Aorta (tissue), 5 donors: ENCODE results near the gene SGCG. TPM values are rescaled to one million over a fixed set of nuclear protein-coding genes. Genes with fewer than 3 reads are reported as not detected.
"Not testable (repeated sequence)": the region's sequence is repeated elsewhere in the genome, so short reads cannot be mapped to it uniquely, and the experiment has no call there.

Experiments
- ATAC-seq: fragments of 200-7000 bp; cut with Tn5 transposase; one replicate; pipeline ENCODE4 v1.9.1; 2022; ENCODE audit warnings: moderate library complexity; ENCODE audit not compliant: low FRiP score
- DNase-seq, 2 donors: peaks; one replicate each; pipeline ENCODE4 v3.0.0-alpha.2; 2020
- H3K27ac ChIP-seq, 2 donors: one replicate each; pipeline ENCODE4 v1.5.1; 2013; ENCODE audit warnings: low read length in 2 of 2, mild to moderate bottlenecking in 2 of 2, moderate library complexity in 2 of 2, control low read depth in 1 of 2, inconsistent platforms in 1 of 2, low read depth in 1 of 2
- H3K27me3 ChIP-seq, 2 donors: one replicate each; pipeline ENCODE4 v1.6.1; 2013; ENCODE audit warnings: control low read depth in 1 of 2, low read length in 1 of 2, mild to moderate bottlenecking in 1 of 2, moderate library complexity in 1 of 2; ENCODE audit not compliant: insufficient read depth in 2 of 2, control insufficient read depth in 1 of 2
- H3K36me3 ChIP-seq, 2 donors: one replicate each; pipeline ENCODE4 v1.6.1; 2013; ENCODE audit warnings: control low read depth in 1 of 2, low read length in 1 of 2, mild to moderate bottlenecking in 1 of 2; ENCODE audit not compliant: insufficient read depth in 2 of 2, control insufficient read depth in 1 of 2
- H3K4me1 ChIP-seq, 2 donors: one replicate each; pipeline ENCODE4 v1.6.1; 2013; ENCODE audit warnings: low read length in 2 of 2, control low read depth in 1 of 2, mild to moderate bottlenecking in 1 of 2, moderate library complexity in 1 of 2; ENCODE audit not compliant: insufficient read depth in 2 of 2, control insufficient read depth in 1 of 2
- H3K4me3 ChIP-seq, 2 donors: one replicate each; pipeline ENCODE4 v1.5.1; 2013; ENCODE audit warnings: low read length in 2 of 2, control low read depth in 1 of 2, mild to moderate bottlenecking in 1 of 2
- H3K9me3 ChIP-seq: one replicate; pipeline ENCODE4 v1.6.1; 2013; ENCODE audit warnings: mild to moderate bottlenecking, low read length; ENCODE audit not compliant: control insufficient read depth
- WGBS, 2 donors: extraction: QIAGEN DNeasy Blood & Tissue Kit; methylation state at CpG; one replicate each; pipeline ENCODE4 v1.1.7; 2013; 5-methylcytosine and 5-hydroxymethylcytosine counted together
- intact Hi-C, 2 donors: fragments of 100-400 bp; cut with DNase I; formaldehyde crosslinking; loops; one replicate each; pipeline versions ENCODE4 v1.14.2 to v1.15.0; 2022
- long read RNA-seq, 2 donors: library from polyadenylated mRNA; unstranded; transcript quantifications; one replicate each; pipeline ENCODE4 v2.0.0, GENCODE V29; 2020 to 2021
- polyA plus RNA-seq, 2 donors: library from polyadenylated mRNA; stranded (reverse); fragments of 200-250 nt; gene quantifications; one replicate each; pipeline ENCODE4 v1.2.3, GENCODE V29; 2013
- total RNA-seq, 2 donors: library from RNA; stranded (reverse); fragmentation: NEBNext Ultra II Directional; extraction: Animal tissue kit (Norgen Biotek cat#: 25700); gene quantifications; one replicate each; pipeline ENCODE4 v1.2.1, GENCODE V29; 2021
- donor health status: healthy with polysubstance abuse.
- donor health status: Bipolar disorder and iron deficiency.
- donor health status: DM: no; HTN: no; CAD: no.
- donor health status: DM: no; HTN: no; CAD: no.
- donor health status: DM: yes; HTN: yes; CAD: no.

The SGCG gene, protein sequence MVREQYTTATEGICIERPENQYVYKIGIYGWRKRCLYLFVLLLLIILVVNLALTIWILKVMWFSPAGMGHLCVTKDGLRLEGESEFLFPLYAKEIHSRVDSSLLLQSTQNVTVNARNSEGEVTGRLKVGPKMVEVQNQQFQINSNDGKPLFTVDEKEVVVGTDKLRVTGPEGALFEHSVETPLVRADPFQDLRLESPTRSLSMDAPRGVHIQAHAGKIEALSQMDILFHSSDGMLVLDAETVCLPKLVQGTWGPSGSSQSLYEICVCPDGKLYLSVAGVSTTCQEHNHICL
- total RNA-seq (1 to 10 TPM; 2.6 to 3.6 TPM), polyA plus RNA-seq (1 to 10 TPM; 1.4 to 4.3 TPM)
- long read RNA-seq, donor 1, partial matches to known transcripts: 0 of 17 reads
- long read RNA-seq, donor 1, other reads (novel, unspliced or antisense): 17 of 17 reads
- long read RNA-seq, donor 2, partial matches to known transcripts: 0 of 1 reads
- long read RNA-seq, donor 2, other reads (novel, unspliced or antisense): 1 of 1 reads

GRCh38 chr13:23180711-23181110 lies at the start of gene SGCG:
Gene SGCG, plus strand, starts transcription at chr13:23180979. Its CDS starts 22,716 bp downstream, at chr13:23203695.
- H3K36me3 ChIP-seq: no peaks in the 10 kb centered on the region
- H3K27me3 ChIP-seq: no peaks in the 10 kb centered on the region
- H3K4me1 ChIP-seq: no peaks in the 10 kb centered on the region
- H3K27ac ChIP-seq: no peak within 1 kb of the TSS
- 48 to 67% methylated on average over 6 of the region's 6 CpGs for WGBS, 2 donors
- intact Hi-C loops: no loop called here
- no peaks in the 10 kb centered on the region for H3K9me3 ChIP-seq
- DNase-seq (no peak), ATAC-seq (no peak)
- no peak within 1 kb of the TSS for H3K4me3 ChIP-seq

DNA sequence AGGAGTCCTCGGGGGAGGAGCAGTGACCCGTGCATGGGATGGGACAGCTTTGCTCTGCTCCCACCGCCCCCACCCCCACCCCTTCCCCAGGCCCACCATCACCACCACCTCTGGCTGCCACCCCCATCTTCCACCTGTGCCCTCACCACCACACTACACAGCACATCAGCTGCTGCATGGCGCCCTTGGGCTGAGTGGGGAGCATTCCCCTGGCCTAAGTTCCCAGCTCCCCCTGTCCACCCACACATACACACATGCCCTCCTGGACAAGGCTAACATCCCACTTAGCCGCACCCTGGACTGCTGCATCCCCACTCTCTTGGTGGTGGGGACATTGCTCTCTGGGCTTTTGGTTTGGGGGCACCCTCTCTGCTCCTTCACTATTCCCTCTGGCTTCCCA lies 46.2 kb upstream of the SGCG start:
- intact Hi-C loops: no loop called here
- Histone ChIP-seq H3K4me1 (no peaks in the 10 kb centered on the region), H3K36me3 (no peaks in the 10 kb centered on the region), H3K27me3 (no peaks in the 10 kb centered on the region), H3K27ac (no peak overlapping the region), H3K4me3 (no peak overlapping the region), H3K9me3 (no peaks in the 10 kb centered on the region)
- DNase-seq (no peak), ATAC-seq (peak; percentile 46)
- WGBS, 2 donors: 92 to 100% methylated on average over 5 of the region's 5 CpGs

- no peaks in the 10 kb centered on the region for H3K4me1 ChIP-seq
- no peaks in the 10 kb centered on the region for H3K36me3 ChIP-seq
- 50 to 57% methylated on average over 2 of the region's 2 CpGs for WGBS, 2 donors
- DNase-seq (no peak), ATAC-seq (no peak)
- no peak overlapping the region for H3K27ac ChIP-seq
- no peak overlapping the region for H3K4me3 ChIP-seq
- intact Hi-C loops: no loop called here
- peaks cover 3% of the 10 kb centered on the region for H3K9me3 ChIP-seq
- H3K27me3 ChIP-seq: no peaks in the 10 kb centered on the region
Observed at GRCh38 chr13:23140492-23140891, 40.3 kb upstream of the SGCG start.

GRCh38 chr13:23141964-23142363 lies 38.8 kb upstream of the SGCG start:
- H3K36me3 ChIP-seq: no peaks in the 10 kb centered on the region
- ATAC-seq (no peak), DNase-seq (no peak)
- WGBS, 2 donors: 93 to 98% methylated on average over 24 of the region's 24 CpGs
- no peaks in the 10 kb centered on the region for H3K27me3 ChIP-seq
- H3K4me3 ChIP-seq: no peak overlapping the region
- no peaks in the 10 kb centered on the region for H3K4me1 ChIP-seq
- intact Hi-C loops: no loop called here
- peaks cover 3% of the 10 kb centered on the region for H3K9me3 ChIP-seq
- H3K27ac ChIP-seq: no peak overlapping the region

DNA sequence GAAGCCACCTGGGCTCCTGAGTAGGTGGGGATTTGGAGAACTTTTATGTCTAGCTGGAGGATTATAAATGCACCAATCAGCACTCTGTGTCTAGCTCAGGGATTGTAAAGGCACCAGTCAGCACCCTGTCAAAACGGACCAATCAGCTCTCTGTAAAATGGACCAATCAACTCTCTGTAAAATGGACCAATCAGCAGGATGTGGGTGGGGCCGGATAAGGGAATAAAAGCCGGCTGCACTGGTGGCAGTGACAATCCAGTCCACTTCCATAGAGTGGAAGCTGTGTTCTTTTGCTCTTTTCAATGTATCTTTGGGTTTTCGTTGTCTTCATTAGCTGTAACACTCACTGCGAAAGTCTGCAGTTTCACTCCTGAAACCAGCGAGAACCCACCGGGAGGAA lies 38.2 kb upstream of the SGCG start:
- H3K27me3 ChIP-seq, ATAC-seq, DNase-seq, H3K4me3 ChIP-seq, H3K36me3 ChIP-seq, H3K9me3 ChIP-seq, H3K27ac ChIP-seq, intact Hi-C loops, H3K4me1 ChIP-seq: not testable (repeated sequence)
- 93 to 96% methylated on average over 7 of the region's 7 CpGs for WGBS, 2 donors

DNA sequence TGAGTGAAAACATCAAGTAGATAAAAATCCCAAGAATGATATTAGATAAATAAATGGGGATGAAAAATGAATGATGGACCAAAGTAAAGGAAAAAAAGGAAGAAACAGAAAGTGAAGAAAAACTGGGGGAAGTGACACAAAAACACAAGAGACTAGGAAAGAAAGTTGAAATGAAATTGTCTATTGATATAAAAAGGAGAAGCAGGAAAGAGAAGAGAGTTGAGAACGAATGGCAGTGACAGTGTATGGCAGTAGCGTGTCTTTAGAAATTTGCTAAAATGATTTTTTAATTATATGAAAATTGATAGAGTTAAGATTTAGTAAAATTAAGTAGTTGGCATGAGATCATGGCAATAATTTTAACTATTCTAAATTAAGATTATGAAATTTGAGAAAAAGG lies 36.3 kb upstream of the SGCG start:
- DNase-seq (no peak), ATAC-seq (no peak)
- no peaks in the 10 kb centered on the region for H3K36me3 ChIP-seq
- H3K27ac ChIP-seq: no peak overlapping the region
- no peaks in the 10 kb centered on the region for H3K27me3 ChIP-seq
- H3K9me3 ChIP-seq: peaks cover 3% of the 10 kb centered on the region
- WGBS, 2 donors: 94 to 95% methylated on average over 2 of the region's 2 CpGs
- no peaks in the 10 kb centered on the region for H3K4me1 ChIP-seq
- H3K4me3 ChIP-seq: no peak overlapping the region
- intact Hi-C loops: no loop called here

DNA sequence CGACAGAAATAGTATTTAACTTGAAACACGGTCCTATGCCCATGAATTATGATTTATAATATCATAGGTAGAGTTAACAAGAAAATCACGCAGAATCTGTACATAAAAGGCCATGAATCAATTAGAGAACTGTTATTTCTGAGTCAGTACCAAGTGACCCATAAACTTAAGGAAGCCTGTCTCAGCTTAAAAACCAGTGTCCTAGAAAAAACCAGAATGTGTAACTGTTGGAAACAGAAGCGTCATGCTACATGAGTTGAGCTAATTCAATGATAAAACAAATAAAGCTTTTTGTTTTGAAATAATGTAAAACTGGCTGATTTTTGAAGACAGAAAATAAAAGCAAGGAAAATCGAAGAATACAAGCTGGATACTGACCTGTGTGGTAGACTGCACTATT lies 34.8 kb upstream of the SGCG start:
- Histone ChIP-seq H3K4me1 (no peaks in the 10 kb centered on the region), H3K27me3 (no peaks in the 10 kb centered on the region), H3K9me3 (peaks cover 3% of the 10 kb centered on the region), H3K36me3 (no peaks in the 10 kb centered on the region), H3K27ac (no peak overlapping the region), H3K4me3 (no peak overlapping the region)
- WGBS, 2 donors: 87 to 89% methylated on average over 5 of the region's 5 CpGs
- intact Hi-C loops: no loop called here
- DNase-seq (no peak), ATAC-seq (no peak)

- WGBS, 2 donors: 55 to 57% methylated on average over 12 of the region's 12 CpGs
- Histone ChIP-seq H3K9me3 (peaks cover 3% of the 10 kb centered on the region), H3K27me3 (no peaks in the 10 kb centered on the region), H3K36me3 (no peaks in the 10 kb centered on the region), H3K27ac (no peak overlapping the region), H3K4me3 (no peak overlapping the region), H3K4me1 (no peaks in the 10 kb centered on the region)
- no peak for DNase-seq
- ATAC-seq: no peak
- intact Hi-C loops: no loop called here
Observed at GRCh38 chr13:23146811-23147625, 33.8 kb upstream of the SGCG start.
